ENCODE measurements around the gene UNC45A. TPM values are rescaled to one million over a fixed set of nuclear protein-coding genes. Genes with fewer than 3 reads are reported as not detected.

The UNC45A gene
- total and polyA plus RNA-seq, 2 of the 8 experiments (the other 6 are each of a cell fraction or from before 2014, with no cell fraction given), result 74.1 to 84.2 TPM

- no peak overlapping the region for H3K4me3 ChIP-seq (ENCODE audit: extremely low read depth in 1 of 4, insufficient read depth in 2 of 4, low read depth in 3 of 4, low read length in 4 of 4)
- H3K14ac ChIP-seq (ENCODE audit: insufficient read length), result no peak overlapping the region
- TF ChIP-seq SUZ12 (IDR thresholded peaks at IDR 0.05; ENCODE audit: low read length) (no peak), CHD2 (IDR thresholded peaks at IDR 0.05; ENCODE audit: low read length) (no peak), SIRT6 (IDR thresholded peaks at IDR 0.05; ENCODE audit: low read length) (no peak), YY1 (IDR thresholded peaks at IDR 0.05; ENCODE audit: low read depth, low read length) (no peak), CTBP2 (IDR thresholded peaks at IDR 0.05; ENCODE audit: borderline replicate concordance, insufficient read depth, insufficient read length, low read length) (no peak), RNF2 (IDR thresholded peaks at IDR 0.05; ENCODE audit: borderline replicate concordance, low read depth, low read length, missing control alignments, poor library complexity, severe bottlenecking) (no peak), KDM5A (IDR thresholded peaks at IDR 0.05; ENCODE audit: low read length) (no peak), TAF7 (optimal IDR thresholded peaks at IDR 0.05; ENCODE audit: borderline replicate concordance, low read depth, low read length) (no peak), JUN (IDR thresholded peaks at IDR 0.05; ENCODE audit: low read depth, low read length) (no peak), POU5F1 (IDR thresholded peaks at IDR 0.05; ENCODE audit: low read depth, low read length) (no peak), NANOG (IDR thresholded peaks at IDR 0.05; ENCODE audit: insufficient read depth, low read depth, low read length, poor library complexity, severe bottlenecking) (no peak)
- no peaks in the 10 kb centered on the region for H3K79me2 ChIP-seq (ENCODE audit: control insufficient read depth in 1 of 2, insufficient read depth in 2 of 2, low read length in 2 of 2)
- H4K5ac ChIP-seq (ENCODE audit: insufficient read length, low read depth, low read length), result no peak overlapping the region
- H3K4me1 ChIP-seq (replicated peaks in 1 of 4; ENCODE audit: control insufficient read depth in 3 of 4, insufficient read depth in 4 of 4, low read length in 3 of 4), result no peaks in the 10 kb centered on the region
- peaks cover 2 to 7% of the 10 kb centered on the region in 2 experiments for H4K20me1 ChIP-seq (replicated peaks in 1 of 2; ENCODE audit: control insufficient read depth in 1 of 2, insufficient read depth in 2 of 2, low read length in 2 of 2)
- no peaks in the 10 kb centered on the region for H3K23me2 ChIP-seq (ENCODE audit: low read depth, low read length)
- H2AK5ac ChIP-seq (ENCODE audit: low read depth, low read length), result no peak overlapping the region
- WGBS, 2 experiments (ENCODE audit: extremely low coverage in 1 of 2, insufficient coverage in 1 of 2, insufficient read length in 1 of 2, insufficient replicate concordance in 2 of 2, low coverage in 1 of 2, low lambda C conversion rate in 2 of 2, missing lambda C conversion rate in 1 of 2), result 96% methylated on average over 24 of the region's 24 CpGs; no CpG with 5 or more reads in 1 of the 2 experiments
- no peak overlapping the region for H3K4ac ChIP-seq (replicated peaks; ENCODE audit: insufficient read length, low read depth, low read length)
- no peak overlapping the region for H3K56ac ChIP-seq (replicated peaks; ENCODE audit: insufficient read length, low read depth, low read length)
- H4K91ac ChIP-seq (replicated peaks; ENCODE audit: insufficient read length, low read length), result no peak overlapping the region
- DNase-seq (ENCODE audit: low read depth in 1 of 2, low spot score in 2 of 2) (no peak), FAIRE-seq (no peak)
- H3K79me1 ChIP-seq (ENCODE audit: low read depth, low read length), result no peaks in the 10 kb centered on the region
- no peak overlapping the region for H3K9ac ChIP-seq (replicated peaks in 1 of 4; ENCODE audit: extremely low read depth in 1 of 4, low read depth in 3 of 4, low read length in 3 of 4)
- H2BK5ac ChIP-seq (ENCODE audit: low read depth, low read length), result no peak overlapping the region; the same call in 1 of the 2 replicates
- H2AFZ ChIP-seq (ENCODE audit: low read length), result no peak overlapping the region
- no peak overlapping the region for H3K23ac ChIP-seq (ENCODE audit: insufficient read length)
- H3K27me3 ChIP-seq (replicated peaks in 1 of 4; ENCODE audit: control insufficient read depth in 3 of 4, extremely low read depth in 1 of 4, insufficient read depth in 3 of 4, low read length in 3 of 4), result no peaks in the 10 kb centered on the region
- ChIA-PET POLR2A (ENCODE audit: partially characterized antibody) (interaction anchor here (0.9 to 1.0 kb wide), 2 partner anchors 10 to 194 kb away, joined by 3 read pairs; partner anchors contain the start of gene BLM), CTCF (ENCODE audit: partially characterized antibody) (interaction anchor here (0.8 to 11.2 kb wide), 7 partner anchors 13 to 268 kb away, joined by 3 to 187 read pairs (median 3); partner anchors contain the start of genes HDDC3 and UNC45A)
- no peaks in the 10 kb centered on the region; a peak in 3 of 8 replicates for H3K36me3 ChIP-seq (ENCODE audit: control insufficient read depth in 2 of 4, insufficient read depth in 4 of 4, low read length in 3 of 4)
- no peak overlapping the region for H3K27ac ChIP-seq (ENCODE audit: low read depth, low read length)
- H2BK120ac ChIP-seq (replicated peaks; ENCODE audit: low read depth, low read length), result no peak overlapping the region
- no peak overlapping the region for H3K4me2 ChIP-seq (ENCODE audit: insufficient read depth in 1 of 2, low read depth in 2 of 2, low read length in 2 of 2)
- no peak overlapping the region for H2BK15ac ChIP-seq (ENCODE audit: low read length)
- H3K18ac ChIP-seq (ENCODE audit: extremely low read depth, low read length), result no peak overlapping the region
- H2BK12ac ChIP-seq (ENCODE audit: low read depth, low read length), result no peak overlapping the region
- H3K9me3 ChIP-seq (ENCODE audit: insufficient read depth in 2 of 2, low read depth in 1 of 2, low read length in 1 of 2), result no peaks in the 10 kb centered on the region
- H2BK20ac ChIP-seq (ENCODE audit: low read length), result no peak overlapping the region
- H4K8ac ChIP-seq (ENCODE audit: extremely low read depth, insufficient read depth, low read length), result no peak overlapping the region
Measured at GRCh38 chr15:90910441-90911301, 24.4 kb upstream of the UNC45A start.
